NT2/D1 (cell line): ENCODE measurements around the gene CNPPD1.

ENCODE experiments used
- SUZ12 ChIP-seq: IDR thresholded peaks from 2 replicates; pipeline ENCODE4 v1.6.1; 2011; ENCODE audit not compliant: insufficient read length, insufficient read depth; ENCODE audit errors: extremely low read depth
- YY1 ChIP-seq: IDR thresholded peaks from 2 replicates; pipeline ENCODE4 v1.6.1; 2011; ENCODE audit not compliant: insufficient read length, insufficient read depth
- ZNF274 ChIP-seq: IDR thresholded peaks from 2 replicates; pipeline ENCODE4 v1.6.1; 2011; ENCODE audit warnings: mild to moderate bottlenecking, low read depth, low read length

- no peak for TF ChIP-seq YY1
- no peak for TF ChIP-seq ZNF274
- TF ChIP-seq SUZ12 = no peak
These were observed 4.8 kb upstream of the CNPPD1 start for GRCh38 chr2:219181531-219181930.
